GM13976 (cell line): ENCODE measurements around the gene PDLIM4.

Experiments used
- DNase-seq: peaks from one replicate; pipeline ENCODE4 v3.0.0; 2012; ENCODE audit warnings: low spot score
- CTCF ChIP-seq: IDR thresholded peaks from 2 replicates; pipeline ENCODE4 v1.5.1; 2012; ENCODE audit warnings: borderline replicate concordance, mild to moderate bottlenecking; ENCODE audit not compliant: insufficient read depth; ENCODE audit errors: extremely low read depth, missing control alignments, control extremely low read depth
- in situ Hi-C: fragments of 300-500 bp; cut with MboI; formaldehyde crosslinking; loops from one replicate; pipeline ENCODE4 v1.12.0; 2022; ENCODE audit warnings: low sequenced_read_pairs, mixed read lengths, inconsistent platforms; ENCODE audit not compliant: unreplicated experiment

Gene PDLIM4

GRCh38 chr5:132275367-132276220, 18.1 kb downstream of the PDLIM4 start:
- DNase-seq, result no peak
- no peak for TF ChIP-seq CTCF
- in situ Hi-C loops, result no loop called here

- in situ Hi-C loops, result no loop called here
- DNase-seq, result no peak
Observed at GRCh38 chr5:132277256-132277655, 19.8 kb downstream of the PDLIM4 start.

GRCh38 chr5:132277971-132278853, 20.7 kb downstream of the PDLIM4 start:
- TF ChIP-seq CTCF, result no peak
- DNase-seq, result no peak
- in situ Hi-C loops, result no loop called here

More at GRCh38 chr5:132277256-132277655, 19.8 kb downstream of the PDLIM4 start:
- no peak for TF ChIP-seq CTCF

GRCh38 chr5:132279801-132280200, 22.3 kb downstream of the PDLIM4 start:
- in situ Hi-C loops, result no loop called here
- no peak for TF ChIP-seq CTCF
- no peak for DNase-seq

GRCh38 chr5:132280371-132281240, 23.1 kb downstream of the PDLIM4 start:
- no peak for TF ChIP-seq CTCF
- DNase-seq, result no peak
- in situ Hi-C loops, result no loop called here
